Measurements from ENCODE around the gene SIX1. TPM values are rescaled to one million over a fixed set of nuclear protein-coding genes. Genes with fewer than 3 reads are reported as not detected.

SIX1 gene
- total RNA-seq, 1 donor from 2014 or later = 6.5 TPM

GRCh38 chr14:60655119-60655897 lies 6.0 kb upstream of the SIX1 start:
- DNase-seq (ENCODE audit: low read depth) = no peak
- no peak for TF ChIP-seq CTCF (conservative IDR thresholded peaks at IDR 0.05; ENCODE audit: low read depth, low read length)
- H3K4me3 ChIP-seq (ENCODE audit: low read depth, low read length) = no peak overlapping the region

- no peak for DNase-seq (ENCODE audit: low read depth)
- no peak for TF ChIP-seq CTCF (conservative IDR thresholded peaks at IDR 0.05; ENCODE audit: low read depth, low read length)
- no peak overlapping the region for H3K4me3 ChIP-seq (ENCODE audit: low read depth, low read length)
Measured at GRCh38 chr14:60654334-60654821, 5.1 kb upstream of the SIX1 start.

GRCh38 chr14:60653701-60654161 lies 4.5 kb upstream of the SIX1 start:
- no peak for DNase-seq (ENCODE audit: low read depth)
- no peak overlapping the region for H3K4me3 ChIP-seq (ENCODE audit: low read depth, low read length)
- TF ChIP-seq CTCF (conservative IDR thresholded peaks at IDR 0.05; ENCODE audit: low read depth, low read length) = no peak

- DNase-seq (ENCODE audit: low read depth) = no peak
- H3K4me3 ChIP-seq (ENCODE audit: low read depth, low read length) = no peak overlapping the region
- TF ChIP-seq CTCF (conservative IDR thresholded peaks at IDR 0.05; ENCODE audit: low read depth, low read length) = no peak
Measured at GRCh38 chr14:60652674-60653651, 3.7 kb upstream of the SIX1 start.

GRCh38 chr14:60651796-60652673 lies 2.8 kb upstream of the SIX1 start:
- no peak overlapping the region for H3K4me3 ChIP-seq (ENCODE audit: low read depth, low read length)
- DNase-seq (ENCODE audit: low read depth) = no peak
- no peak for TF ChIP-seq CTCF (conservative IDR thresholded peaks at IDR 0.05; ENCODE audit: low read depth, low read length)

GRCh38 chr14:60651086-60651795 lies 2.0 kb upstream of the SIX1 start:
- DNase-seq (ENCODE audit: low read depth) = no peak
- no peak overlapping the region for H3K4me3 ChIP-seq (ENCODE audit: low read depth, low read length)
- no peak for TF ChIP-seq CTCF (conservative IDR thresholded peaks at IDR 0.05; ENCODE audit: low read depth, low read length)
